ENCODE measurements around the gene FKBP5. TPM values are rescaled to one million over a fixed set of nuclear protein-coding genes. Genes with fewer than 3 reads are reported as not detected.

FKBP5 gene
- total and polyA plus RNA-seq, 9 of the 15 experiments (the other 6 are each of a cell fraction or from before 2014, with no cell fraction given): 32.7 to 151 (median 75.0) TPM

- no peak for TF ChIP-seq TBP (optimal IDR thresholded peaks at IDR 0.05; ENCODE audit: low read depth, low read length)
These were observed 156.6 kb downstream of the FKBP5 start (continued) for GRCh38 chr6:35532126-35532525.

GRCh38 chr6:35524380-35525020 is 164.2 kb downstream of the FKBP5 start:
- no peak for TF ChIP-seq ZNF436 (CRISPR knock-in tag; IDR thresholded peaks at IDR 0.05)
- no peak for TF ChIP-seq TAF15 (IDR thresholded peaks at IDR 0.05; ENCODE audit: low read depth, low read length)
- TF ChIP-seq BCL6 (CRISPR knock-in tag; IDR thresholded peaks at IDR 0.05): no peak
- no peak for TF ChIP-seq MNT (conservative IDR thresholded peaks at IDR 0.05)
- no peak for TF ChIP-seq CEBPG (CRISPR knock-in tag; IDR thresholded peaks at IDR 0.05)
- 0 out of 4 replicates have a peak, but pooled peaks of 1 of the 2 experiments have one; percentile 10 for TF ChIP-seq CEBPG (tag; conservative IDR thresholded peaks at IDR 0.05 in 1 of 2, IDR thresholded peaks at IDR 0.05 in 1 of 2)
- TF ChIP-seq THRB (CRISPR knock-in tag; conservative IDR thresholded peaks at IDR 0.05): no peak
- TF ChIP-seq ZNF121 (CRISPR knock-in tag; conservative IDR thresholded peaks at IDR 0.05): no peak
- TF ChIP-seq KLF10 (CRISPR knock-in tag; IDR thresholded peaks at IDR 0.05): no peak
- peak; percentile 41 for TF ChIP-seq ZNF146 (CRISPR knock-in tag; IDR thresholded peaks at IDR 0.05; ENCODE audit: unreplicated experiment)
- no peak for TF ChIP-seq ZHX1 (conservative IDR thresholded peaks at IDR 0.05; ENCODE audit: low read length)
- TF ChIP-seq SIN3B (IDR thresholded peaks at IDR 0.05; ENCODE audit: low read depth): no peak
- no peak for TF ChIP-seq CBX8 (IDR thresholded peaks at IDR 0.05; ENCODE audit: borderline replicate concordance, extremely low read depth, low read depth, low read length, poor library complexity, severe bottlenecking)
- no peak for TF ChIP-seq KAT8 (IDR thresholded peaks at IDR 0.05; ENCODE audit: low read depth)
- Histone ChIP-seq H3K27ac (ENCODE audit: extremely low read depth, low read depth, low read length) (no peak overlapping the region), H4K20me1 (replicated peaks; ENCODE audit: control insufficient read depth, insufficient read depth, low read length) (no peaks in the 10 kb centered on the region), H3K36me3 (ENCODE audit: control insufficient read depth, insufficient read depth, low read length) (no peaks in the 10 kb centered on the region), H3K27me3 (ENCODE audit: control insufficient read depth in 2 of 2, insufficient read depth in 2 of 2, low read length in 2 of 2) (peaks cover 24 to 47% of the 10 kb centered on the region in 2 experiments), H3K4me1 (replicated peaks in 1 of 2; ENCODE audit: control insufficient read depth in 2 of 2, insufficient read depth in 2 of 2, low read length in 2 of 2) (peaks cover 0 to 3% of the 10 kb centered on the region in 2 experiments; a peak in 2 of 5 replicates), H3K4me2 (ENCODE audit: insufficient read depth, low read length) (no peak overlapping the region), H3K9me3 (replicated peaks; ENCODE audit: control insufficient read depth, insufficient read depth, low read depth, low read length) (no peaks in the 10 kb centered on the region), H3K4me3 (no peak overlapping the region), H2AFZ (ENCODE audit: low read depth, low read length) (no peak overlapping the region), H3K9ac (ENCODE audit: insufficient read depth in 1 of 2, low read depth in 2 of 2, low read length in 2 of 2) (no peak overlapping the region), H3K9me1 (ENCODE audit: control insufficient read depth, insufficient read depth, low read length) (no peaks in the 10 kb centered on the region), H3K79me2 (ENCODE audit: control insufficient read depth, insufficient read depth, low read length) (no peaks in the 10 kb centered on the region)
- ChIA-PET POLR2A (no interaction called here), CTCF (ENCODE audit: low intra/inter-chr PET ratio) (no interaction called here)
- ATAC-seq (no peak), DNase-seq (ENCODE audit: extremely low read depth in 1 of 4, low spot score in 3 of 4) (no peak), FAIRE-seq (no peak)
- 3% methylated on average over 3 of the region's 3 CpGs for WGBS (ENCODE audit: insufficient coverage, low coverage, missing lambda C conversion rate)
- no TSS peak for BruUV-seq (replicated peaks)
- intact Hi-C loops (cut with micrococcal nuclease): loop anchor here (5.0 to 10.0 kb wide), 4 partner anchors 58 to 570 kb away; partner anchors contain the start of gene DEF6
- in situ Hi-C loops (cut with MboI): loop anchor here (5.0 kb wide), 1 partner anchor 213 kb away; the partner anchor contains the start of gene ARMC12
